GM18858 (cell line): ENCODE measurements around the gene TTC38.

Source experiments
- ATAC-seq: cut with Tn5 transposase; IDR thresholded peaks from one replicate; pipeline ENCODE4 v1.9.1; 2021; ENCODE audit not compliant: unreplicated experiment

Gene TTC38

DNA sequence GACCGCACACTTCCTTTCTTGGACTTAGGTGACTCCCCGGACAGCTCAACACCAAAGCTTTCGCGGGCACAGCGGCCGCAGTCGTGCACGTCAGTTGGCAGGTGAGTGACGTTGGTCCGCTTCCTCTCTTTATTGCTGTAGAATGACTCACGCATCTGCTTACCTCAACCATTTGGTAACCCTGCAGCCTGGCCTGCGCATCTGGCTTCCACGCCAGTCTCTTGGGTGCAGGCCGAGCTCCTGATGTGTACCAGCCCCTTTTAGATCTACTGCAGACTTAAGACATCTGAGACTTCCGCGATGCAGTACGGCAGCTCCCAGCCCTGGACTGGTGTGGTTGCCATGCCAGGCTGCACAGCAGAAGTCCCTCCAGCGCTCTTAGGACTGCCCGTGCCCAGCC, 55.4 kb downstream of the TTC38 start:
- no peak for ATAC-seq

DNA sequence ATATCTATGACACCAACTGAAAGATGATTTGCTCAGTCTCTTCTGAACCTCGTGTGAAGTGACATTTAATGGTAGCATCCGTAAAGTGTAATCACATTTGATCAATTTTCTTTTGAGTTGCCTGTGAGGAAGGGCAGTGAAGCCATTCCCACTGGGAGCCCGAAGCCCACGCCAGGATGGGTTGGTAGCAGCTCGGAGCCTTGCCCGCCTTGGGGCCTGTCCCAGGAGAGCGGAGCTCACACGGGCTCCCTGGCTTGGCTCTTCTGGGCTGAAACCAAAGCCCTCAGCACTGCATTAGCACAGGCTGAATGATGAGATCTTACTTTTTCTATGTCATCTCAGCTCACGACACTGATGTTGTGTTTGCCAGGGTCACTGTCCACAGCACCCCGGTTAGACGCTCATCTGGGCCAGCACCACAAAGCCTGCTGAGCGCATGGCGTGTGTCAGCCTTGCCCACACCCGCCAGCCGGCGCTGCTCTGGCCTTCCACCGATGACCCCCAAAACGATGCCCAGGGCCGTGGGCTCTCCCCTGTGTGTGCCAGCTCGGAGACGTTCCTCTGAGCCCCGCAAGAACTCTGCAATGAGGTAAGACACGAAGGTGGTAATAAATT, 58.4 kb downstream of the TTC38 start:
- ATAC-seq: no peak

DNA sequence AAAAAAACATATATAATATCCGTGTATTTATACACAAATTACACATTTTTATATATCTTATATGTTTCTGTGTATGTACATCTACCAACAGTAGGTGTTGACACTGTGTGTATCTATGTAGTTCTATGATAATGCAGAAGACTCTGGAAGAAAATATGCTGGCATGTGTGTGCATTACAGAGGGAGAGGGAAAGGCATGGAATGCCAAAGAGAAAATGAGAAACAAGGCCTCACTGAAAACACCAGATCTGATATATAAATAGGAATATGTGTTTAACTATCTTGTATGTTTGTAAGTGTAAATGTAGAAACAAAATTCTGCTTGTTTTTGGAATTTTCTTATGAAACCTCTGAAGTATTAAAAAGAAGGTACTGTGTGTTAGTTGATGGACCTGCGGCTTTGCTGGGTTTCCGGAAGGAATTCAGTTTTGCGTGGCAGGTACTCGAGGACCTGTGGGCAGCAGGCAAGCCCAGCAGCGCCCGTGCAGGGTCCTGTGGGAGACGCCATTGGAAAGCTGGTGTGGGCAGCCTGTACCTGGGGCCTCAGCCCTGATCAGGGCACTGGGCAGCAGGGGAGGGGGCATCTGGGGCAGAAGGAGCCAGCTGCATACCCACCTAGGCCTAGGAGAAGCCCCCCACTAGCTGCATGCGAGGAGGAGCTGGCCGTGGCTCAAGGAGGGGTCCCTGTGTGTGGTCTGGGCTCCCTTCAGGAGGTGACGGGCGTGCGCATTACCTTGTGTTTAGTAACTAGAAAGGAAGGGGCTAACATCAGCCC, 60.1 kb downstream of the TTC38 start:
- no peak for ATAC-seq

DNA sequence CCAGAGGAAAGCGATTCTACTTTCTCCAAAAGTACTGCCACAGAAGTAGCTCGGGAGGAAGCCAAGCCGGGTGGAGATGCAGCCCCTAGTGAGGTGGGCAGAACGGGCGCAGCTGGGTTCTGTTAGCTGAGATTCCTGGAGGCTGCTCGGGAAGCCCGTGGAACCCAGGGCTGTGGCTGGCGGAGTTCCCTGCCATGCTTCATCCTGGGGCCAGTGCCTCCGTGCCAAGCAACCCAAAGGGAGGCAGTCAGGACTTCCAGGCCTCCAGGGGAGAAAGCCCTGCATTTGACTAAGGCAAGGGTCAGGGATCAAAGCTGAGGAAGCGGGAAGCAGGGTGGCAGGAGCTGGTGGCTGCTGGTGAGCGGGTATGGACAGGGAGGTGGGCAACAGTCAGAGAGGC, 61.0 kb downstream of the TTC38 start:
- no peak for ATAC-seq

DNA sequence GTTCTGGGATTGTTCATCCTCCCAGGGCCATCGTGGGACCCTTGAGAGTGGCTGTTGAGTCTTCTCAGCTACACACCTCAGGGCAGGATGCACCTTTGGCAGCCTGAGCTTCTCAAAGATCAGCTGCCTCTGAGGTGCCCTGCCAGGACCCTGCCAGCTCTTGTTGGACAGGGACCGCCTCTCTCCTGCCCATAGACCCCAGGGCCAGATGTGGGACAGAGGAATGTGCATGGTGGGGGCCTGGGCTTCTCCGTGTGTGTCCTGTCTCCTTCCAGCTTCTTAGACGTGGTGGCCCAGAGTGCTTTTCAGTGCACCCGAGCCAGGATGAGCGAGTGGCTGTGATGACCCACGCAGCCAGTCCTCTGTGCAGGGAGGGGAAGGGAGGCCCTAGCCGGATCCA, 61.8 kb downstream of the TTC38 start:
- ATAC-seq: no peak

DNA sequence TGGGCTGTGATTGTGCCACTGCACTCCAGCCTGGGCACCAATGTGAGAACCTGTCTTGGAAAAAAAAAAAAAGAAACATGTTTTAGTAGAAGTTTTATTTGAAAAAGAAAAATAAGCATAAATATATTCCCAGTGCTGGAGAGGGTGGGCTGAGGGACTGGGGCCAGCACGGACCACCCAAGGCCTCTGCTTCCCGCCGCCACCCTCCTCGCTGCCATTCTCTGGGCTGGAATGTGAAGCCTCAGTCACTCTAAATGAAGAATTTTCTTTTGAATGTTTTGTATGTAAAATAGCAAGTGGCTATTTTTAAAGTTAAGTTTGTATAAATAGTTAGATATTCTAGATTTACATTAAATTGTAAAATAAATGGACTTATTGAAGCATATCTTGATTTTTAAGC, 62.6 kb downstream of the TTC38 start:
- ATAC-seq: no peak

DNA sequence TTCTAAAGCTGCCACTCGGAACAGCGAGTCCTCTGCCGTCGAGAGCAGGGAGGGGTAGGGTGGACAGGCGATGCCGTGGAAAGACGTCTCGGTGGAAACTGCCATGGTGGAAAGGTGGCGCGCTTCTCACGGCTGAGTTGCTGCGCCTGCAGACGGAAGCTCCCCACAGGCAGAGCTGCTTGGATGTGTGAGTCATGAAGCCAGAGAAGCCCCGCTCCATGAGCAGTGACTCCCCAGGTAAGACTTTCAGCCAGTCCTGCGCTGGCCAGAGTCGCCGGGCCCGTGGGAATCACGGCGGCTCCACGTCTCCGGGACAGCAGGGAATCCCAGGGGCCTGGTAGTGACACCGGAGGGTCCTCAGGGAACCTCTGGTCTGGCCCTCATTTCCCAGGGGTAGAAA, 63.7 kb downstream of the TTC38 start:
- no peak for ATAC-seq

DNA sequence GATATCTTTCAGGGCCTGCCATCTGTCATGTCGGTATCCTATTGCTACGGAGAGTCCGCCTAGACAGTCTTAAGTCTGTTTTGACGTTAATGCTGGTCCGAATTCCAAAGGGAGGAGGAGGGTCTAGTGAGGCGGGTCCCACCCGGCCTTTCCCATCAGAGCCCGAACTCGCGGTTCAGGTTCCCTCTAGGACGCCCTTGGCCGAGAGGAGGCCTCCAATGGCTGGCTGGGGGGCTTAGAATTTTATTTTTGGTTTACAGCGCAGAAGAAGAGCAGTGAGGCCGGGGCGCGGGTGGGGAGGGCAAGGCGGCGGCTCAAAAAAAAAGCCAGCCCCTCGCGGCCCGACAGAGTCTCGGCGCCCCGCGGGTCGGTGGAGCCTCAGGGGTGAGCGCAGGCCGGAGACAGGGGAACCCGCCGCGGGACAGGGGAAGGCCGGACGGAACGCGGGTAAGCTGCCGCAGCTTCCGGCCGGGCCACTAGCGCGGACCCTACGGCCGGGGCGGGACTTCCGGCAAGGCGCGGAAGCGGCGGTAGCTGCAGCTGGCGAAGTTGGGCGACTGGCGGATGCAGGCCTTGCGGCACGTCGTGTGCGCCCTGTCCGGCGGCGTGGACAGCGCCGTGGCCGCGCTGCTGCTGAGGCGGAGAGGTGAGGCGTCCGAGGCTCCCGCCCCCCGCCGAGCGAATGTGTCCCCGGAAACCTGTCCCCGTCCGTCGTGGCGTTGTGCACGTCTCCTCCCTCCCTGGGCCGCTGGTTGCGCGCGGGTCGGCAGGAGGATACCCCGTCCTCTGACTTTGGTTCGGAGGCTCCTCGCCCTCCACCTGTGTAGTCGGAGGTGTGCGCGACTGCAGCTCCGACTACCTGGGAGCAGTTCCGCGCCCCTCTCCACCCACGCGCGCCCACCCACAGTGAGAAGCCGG, 67.7 kb downstream of the TTC38 start, which contains the start of gene TRMU:
Gene TRMU, plus strand, starts transcription at position 514 of the 918 bp plus-strand sequence. Its CDS starts 51 bp downstream, at position 565.
- peak; percentile 79 for ATAC-seq

DNA sequence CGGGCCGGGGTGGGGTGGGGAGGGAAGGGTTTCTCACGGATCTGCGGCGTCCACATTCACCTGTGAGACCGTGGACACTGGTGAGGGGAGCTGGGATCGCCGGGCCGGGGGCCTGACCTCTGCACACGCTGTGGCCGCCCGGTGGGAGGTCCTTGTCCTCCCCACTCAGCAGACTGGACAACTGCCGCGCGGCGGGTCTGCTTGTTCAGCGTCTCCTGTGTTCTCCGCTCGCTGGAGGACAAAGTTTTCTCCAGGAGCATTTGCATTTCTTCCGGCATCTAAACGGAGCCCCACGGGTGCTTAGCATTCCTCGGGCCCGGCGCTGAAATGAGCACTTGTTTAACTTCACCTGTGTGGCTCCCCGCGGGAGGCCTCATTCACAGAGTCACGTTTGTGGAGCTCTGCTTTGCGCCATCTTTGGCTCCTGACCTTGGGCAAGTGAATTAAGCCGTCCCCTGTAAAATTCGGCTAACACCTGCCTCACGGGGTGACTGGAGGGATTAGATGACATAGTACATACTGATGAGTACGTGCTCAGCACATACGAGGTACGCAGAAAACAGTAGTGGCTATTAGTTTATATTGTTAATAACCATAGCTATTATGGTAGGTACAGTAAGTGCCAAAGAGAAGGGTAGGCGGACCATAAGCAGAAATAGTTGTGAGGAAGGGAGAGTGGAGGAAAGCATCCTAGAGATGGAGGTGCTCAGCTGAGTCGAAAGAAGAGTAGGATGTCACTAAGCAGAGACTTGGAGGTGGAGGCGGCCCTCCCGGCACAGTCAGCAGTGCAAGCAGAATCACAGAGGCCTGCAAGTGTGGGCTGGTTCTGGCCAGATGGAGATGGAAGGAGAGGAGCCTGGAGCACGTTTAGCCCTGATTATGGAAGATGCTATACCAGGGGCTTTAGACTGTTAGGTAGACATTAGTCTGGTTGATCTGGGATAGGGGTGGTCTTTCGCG, 68.6 kb downstream of the TTC38 start:
- ATAC-seq: no peak

DNA sequence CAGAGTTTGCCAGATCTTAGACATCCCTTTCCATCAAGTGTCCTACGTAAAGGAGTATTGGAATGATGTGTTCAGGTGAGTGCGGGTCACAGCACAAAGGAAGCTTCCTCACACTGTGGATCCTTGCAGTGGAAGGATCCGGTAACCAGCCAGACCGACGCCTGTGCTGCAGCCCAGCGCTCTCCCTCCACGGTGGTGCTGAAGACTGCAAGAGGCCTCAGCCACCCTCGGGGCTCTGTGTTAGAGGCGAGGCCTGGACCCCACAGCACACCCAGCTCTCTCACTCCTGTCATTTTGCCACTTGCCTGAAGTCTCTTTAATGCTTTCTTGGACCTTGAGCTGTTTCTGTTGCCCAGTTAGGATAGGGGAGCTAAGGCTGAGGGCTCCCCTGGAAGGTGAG, 70.1 kb downstream of the TTC38 start:
- ATAC-seq: no peak

DNA sequence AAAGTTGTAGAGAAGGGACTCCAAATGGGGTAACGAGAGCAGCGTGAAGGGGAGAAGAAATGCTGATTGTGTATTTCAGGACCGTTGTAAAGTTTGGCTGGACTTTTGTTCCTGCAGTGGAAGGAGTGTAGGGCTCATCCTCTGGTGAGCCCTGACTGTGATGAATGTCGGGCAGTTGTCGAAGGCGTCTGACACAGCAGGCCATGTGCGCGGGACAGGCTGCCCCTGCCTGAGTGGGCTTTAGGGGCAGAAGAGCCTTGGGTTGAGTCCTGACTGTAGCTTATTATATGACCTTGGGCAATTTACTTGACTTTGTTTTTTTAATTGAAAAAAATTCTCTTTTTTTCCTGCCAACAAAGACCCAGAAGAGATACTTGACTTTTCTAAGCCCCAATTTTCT, 70.8 kb downstream of the TTC38 start:
- no peak for ATAC-seq

DNA sequence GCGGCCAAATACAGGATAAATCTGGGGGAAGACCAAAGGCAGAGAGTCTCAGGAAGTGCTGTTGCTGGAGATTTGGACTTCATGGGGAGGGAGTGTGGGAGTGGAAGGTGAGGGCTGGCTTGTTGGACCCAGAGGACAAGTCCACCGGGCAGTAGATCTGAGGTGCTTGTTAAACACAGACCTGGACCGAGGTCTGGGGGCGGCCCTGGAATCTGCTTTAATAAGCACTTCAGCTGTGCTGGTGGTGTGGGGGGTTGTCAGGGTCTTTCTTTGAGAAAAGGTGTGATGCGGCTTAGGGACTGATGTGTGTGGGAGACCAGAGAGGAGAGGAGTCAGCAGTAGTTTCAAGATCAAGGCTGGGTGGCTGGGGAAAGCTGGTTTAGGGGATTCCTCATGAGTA, 72.1 kb downstream of the TTC38 start:
- no peak for ATAC-seq

DNA sequence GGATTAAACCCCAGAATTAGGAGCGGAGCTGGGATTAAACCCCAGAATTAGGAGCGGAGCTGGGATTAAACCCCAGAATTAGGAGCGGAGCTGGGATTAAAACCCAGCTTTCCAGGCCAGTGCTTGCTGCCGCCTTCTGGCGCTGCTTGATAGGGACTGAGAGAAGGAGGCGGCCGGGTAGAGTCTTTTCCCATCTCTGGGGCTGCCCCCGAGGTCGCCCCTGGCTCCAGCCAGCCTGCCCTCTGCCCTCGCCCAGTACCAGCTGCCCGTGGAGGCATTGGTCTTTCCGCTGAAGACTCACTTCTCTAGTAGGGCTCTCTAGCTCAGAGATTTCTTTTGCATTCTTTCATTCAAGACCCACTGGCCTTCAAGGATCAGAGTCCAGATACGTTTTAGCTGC, 72.9 kb downstream of the TTC38 start:
- no peak for ATAC-seq
